Testis (tissue), 3 donors: ENCODE results near the gene CCNL2. TPM values are rescaled to one million over a fixed set of nuclear protein-coding genes. Genes with fewer than 3 reads are reported as not detected.

Source experiments
- DNase-seq: peaks from one replicate; pipeline ENCODE4 v3.0.0-alpha.2; 2019
- H3K27ac ChIP-seq, 2 donors: fragments of 200-600 bp; sonication (generic); one replicate each; pipeline ENCODE4 v1.5.1; 2019
- H3K27me3 ChIP-seq: fragments of 200-600 bp; sonication (generic); one replicate; pipeline ENCODE4 v1.5.1; 2019
- H3K36me3 ChIP-seq: fragments of 200-600 bp; sonication (generic); one replicate; pipeline ENCODE4 v1.5.1; 2017; ENCODE audit warnings: low read depth; ENCODE audit errors: missing control alignments
- H3K4me1 ChIP-seq: fragments of 200-600 bp; sonication (generic); one replicate; pipeline ENCODE4 v1.5.1; 2019
- H3K4me3 ChIP-seq, 2 donors: fragments of 200-600 bp; sonication (generic); one replicate each; pipeline ENCODE4 v1.5.1; 2017 to 2019
- H3K9me3 ChIP-seq: fragments of 200-600 bp; sonication (generic); one replicate; pipeline ENCODE4 v1.5.1; 2017
- CTCF ChIP-seq, 3 experiments: fragments of 450-650 bp in 2 of 3; fragments of 200-600 bp in 1 of 3; sonication (generic) in 1 of 3; IDR thresholded peaks; one replicate each; pipeline ENCODE4 v1.5.1; 2016 to 2019; ENCODE audit warnings: antibody characterized with exemption in 3 of 3, mild to moderate bottlenecking in 2 of 3, moderate library complexity in 1 of 3
- POLR2A ChIP-seq: fragments of 450-650 bp; IDR thresholded peaks from one replicate; pipeline ENCODE4 v1.6.1; 2017; ENCODE audit warnings: antibody characterized with exemption, mild to moderate bottlenecking, moderate library complexity
- WGBS, 2 donors: methylation state at CpG; one replicate each; pipeline ENCODE4 v1.1.5; 2018; 5-methylcytosine and 5-hydroxymethylcytosine counted together
- intact Hi-C: fragments of 100-400 bp; cut with DNase I; formaldehyde crosslinking; loops from one replicate; pipeline ENCODE4 v1.15.1; 2023; ENCODE audit warnings: low total_unique reads
- polyA plus RNA-seq: library from polyadenylated mRNA; stranded (reverse); fragments of 350-450 nt; fragmentation: Illumina TruSeq; extraction: RNeasy Lipid Tissue Mini Kit (QIAGEN cat#74804); gene quantifications from one replicate; pipeline ENCODE4 v1.2.3, GENCODE V29; 2014; ENCODE audit warnings: low read depth, low replicate concordance; ENCODE audit not compliant: insufficient read depth
- total RNA-seq, 2 donors: library from RNA; depleted of rRNA; stranded (reverse); fragments of >200 nt; gene quantifications; one replicate each; pipeline ENCODE4 v1.2.3, GENCODE V29; 2016

Gene CCNL2
- total and polyA plus RNA-seq, 3 donors from 2014 or later: 90.9 to 209 (median 204) TPM

- peaks cover 18% of the 10 kb centered on the region for H3K4me1 ChIP-seq
Measured at GRCh38 chr1:1341549-1342021, 57.5 kb downstream of the CCNL2 start.

GRCh38 chr1:1340791-1341548 lies 58.2 kb downstream of the CCNL2 start:
- no peaks in the 10 kb centered on the region for H3K9me3 ChIP-seq
- peaks cover 12% of the 10 kb centered on the region for H3K4me1 ChIP-seq
- no peak overlapping the region for H3K27ac ChIP-seq
- DNase-seq: no peak
- intact Hi-C loops: no loop called here
- no peak overlapping the region for H3K4me3 ChIP-seq
- 77 to 86% methylated on average over 35 to 36 of the region's 36 CpGs for WGBS, 2 donors
- TF ChIP-seq POLR2A (no peak), CTCF (IDR thresholded peaks at IDR 0.05) (no peak)
- H3K27me3 ChIP-seq: no peaks in the 10 kb centered on the region
- H3K36me3 ChIP-seq: no peaks in the 10 kb centered on the region

More at GRCh38 chr1:1341549-1342021, 57.5 kb downstream of the CCNL2 start:
- H3K27ac ChIP-seq: no peak overlapping the region
- H3K9me3 ChIP-seq: no peaks in the 10 kb centered on the region
- WGBS, 2 donors: 88 to 100% methylated on average over 2 to 17 of the region's 17 CpGs
- H3K27me3 ChIP-seq: no peaks in the 10 kb centered on the region
- DNase-seq: no peak
- no peaks in the 10 kb centered on the region for H3K36me3 ChIP-seq
- intact Hi-C loops: no loop called here
- H3K4me3 ChIP-seq: no peak overlapping the region
- TF ChIP-seq POLR2A (no peak), CTCF (IDR thresholded peaks at IDR 0.05) (no peak)

GRCh38 chr1:1340185-1340584 lies 59.0 kb downstream of the CCNL2 start:
- no peak overlapping the region for H3K4me3 ChIP-seq
- H3K9me3 ChIP-seq: no peaks in the 10 kb centered on the region
- 89 to 90% methylated on average over 5 to 23 of the region's 23 CpGs for WGBS, 2 donors
- H3K27me3 ChIP-seq: no peaks in the 10 kb centered on the region
- no peak for DNase-seq
- TF ChIP-seq POLR2A: no peak
- no peak for TF ChIP-seq CTCF (IDR thresholded peaks at IDR 0.05)
- no peak overlapping the region for H3K27ac ChIP-seq
- H3K4me1 ChIP-seq: peaks cover 4% of the 10 kb centered on the region
- intact Hi-C loops: no loop called here
- H3K36me3 ChIP-seq: no peaks in the 10 kb centered on the region

GRCh38 chr1:1338278-1338677 lies 60.9 kb downstream of the CCNL2 start:
- H3K36me3 ChIP-seq: no peaks in the 10 kb centered on the region
- no peak overlapping the region for H3K4me3 ChIP-seq
- intact Hi-C loops: no loop called here
- H3K4me1 ChIP-seq: peaks cover 4% of the 10 kb centered on the region
- DNase-seq: no peak
- H3K27me3 ChIP-seq: no peaks in the 10 kb centered on the region
- TF ChIP-seq CTCF (IDR thresholded peaks at IDR 0.05) (no peak), POLR2A (no peak)
- H3K9me3 ChIP-seq: no peaks in the 10 kb centered on the region
- WGBS, 2 donors: 90% methylated on average over 31 of the region's 36 CpGs; no CpG with 5 or more reads in 1 of the 2 donors
- H3K27ac ChIP-seq: no peak overlapping the region

- no peaks in the 10 kb centered on the region for H3K36me3 ChIP-seq
Measured at GRCh38 chr1:1337793-1338147, 61.4 kb downstream of the CCNL2 start.

More at GRCh38 chr1:1337793-1338147, 61.4 kb downstream of the CCNL2 start:
- Histone ChIP-seq H3K4me3 (no peak overlapping the region), H3K27ac (no peak overlapping the region), H3K4me1 (peaks cover 8% of the 10 kb centered on the region), H3K27me3 (no peaks in the 10 kb centered on the region), H3K9me3 (no peaks in the 10 kb centered on the region)
- intact Hi-C loops: no loop called here
- no peak for TF ChIP-seq POLR2A
- DNase-seq: no peak
- 71 to 77% methylated on average over 17 to 18 of the region's 18 CpGs for WGBS, 2 donors
